HepG2 (cell line): Measurements from ENCODE around the gene ALG3. TPM values are rescaled to one million over a fixed set of nuclear protein-coding genes. Genes with fewer than 3 reads are reported as not detected.

ENCODE experiments used
- ATF7-NPFF ChIP-seq: sonication (generic); formaldehyde crosslinking; IDR thresholded peaks from 2 replicates; pipeline ENCODE4 v1.8.1; 2023; ENCODE audit warnings: mild to moderate bottlenecking, low read depth, missing genetic modification reagents, moderate library complexity
- KDM5A ChIP-seq: fragments of 200-600 bp; sonication (generic); IDR thresholded peaks from 2 replicates; pipeline ENCODE4 v1.7.0; 2018; ENCODE audit warnings: antibody characterized with exemption, mild to moderate bottlenecking, low read length, borderline replicate concordance
- KLF16 ChIP-seq, 2 experiments: sonication (generic) in 1 of 2; formaldehyde crosslinking in 1 of 2; IDR thresholded peaks; 2 replicates each; pipeline versions ENCODE4 v1.6.1 to v1.8.0; 2016 to 2023; ENCODE audit warnings: missing genetic modification reagents in 2 of 2, missing compliant biosample characterization in 1 of 2
- MATR3 ChIP-seq: sonication (generic); formaldehyde crosslinking; IDR thresholded peaks from 2 replicates; pipeline ENCODE4 v1.4.0; 2020; ENCODE audit warnings: missing genetic modification reagents
- MXD1 ChIP-seq: sonication (generic); formaldehyde crosslinking; IDR thresholded peaks from 2 replicates; pipeline ENCODE4 v1.4.0; 2020; ENCODE audit warnings: mild to moderate bottlenecking, missing genetic modification reagents
- NCOA5 ChIP-seq: sonication (generic); formaldehyde crosslinking; IDR thresholded peaks from 2 replicates; pipeline ENCODE4 v1.4.0; 2020; ENCODE audit warnings: missing genetic modification reagents
- PHF20 ChIP-seq: sonication (generic); formaldehyde crosslinking; IDR thresholded peaks from 2 replicates; pipeline ENCODE4 v1.5.0; 2020; ENCODE audit warnings: mild to moderate bottlenecking, missing genetic modification reagents
- POLR2AphosphoS2 ChIP-seq: IDR thresholded peaks from 2 replicates; pipeline ENCODE4 v1.6.1; 2011; ENCODE audit warnings: low read depth, low read length, improper control_type of control experiment
- SMAD3 ChIP-seq: sonication (generic); formaldehyde crosslinking; IDR thresholded peaks from 2 replicates; pipeline ENCODE4 v1.4.0; 2020; ENCODE audit warnings: missing genetic modification reagents
- SRSF4 ChIP-seq: fragments of 200-400 bp; formaldehyde crosslinking; IDR thresholded peaks from one replicate; pipeline ENCODE4 v1.6.1; 2018; ENCODE audit warnings: mild to moderate bottlenecking, low read depth, low read length, moderate library complexity; ENCODE audit not compliant: poor library complexity, severe bottlenecking
- SRY ChIP-seq: sonication (generic); formaldehyde crosslinking; IDR thresholded peaks from 2 replicates; pipeline ENCODE4 v1.8.0; 2022; ENCODE audit warnings: mild to moderate bottlenecking, missing genetic modification reagents
- TCF7 ChIP-seq: sonication (generic); IDR thresholded peaks from 2 replicates; pipeline ENCODE4 v1.6.1; 2016; ENCODE audit warnings: antibody characterized with exemption, low read depth
- U2AF2 ChIP-seq: fragments of 200-400 bp; formaldehyde crosslinking; IDR thresholded peaks from 2 replicates; pipeline ENCODE4 v1.6.1; 2017; ENCODE audit warnings: low read depth, mild to moderate bottlenecking, low read length
- ZBTB8A ChIP-seq: sonication (generic); formaldehyde crosslinking; IDR thresholded peaks from 2 replicates; pipeline ENCODE4 v1.4.0; 2020; ENCODE audit warnings: mild to moderate bottlenecking, low read depth, missing genetic modification reagents, borderline replicate concordance
- ZFAT ChIP-seq: sonication (generic); formaldehyde crosslinking; conservative IDR thresholded peaks from 2 replicates; pipeline ENCODE4 v1.8.1; 2023; ENCODE audit warnings: missing genetic modification reagents, inconsistent platforms
- ZKSCAN1 ChIP-seq: fragments of 150-350 bp; IDR thresholded peaks from 2 replicates; pipeline ENCODE4 v1.6.1; 2014; ENCODE audit warnings: low read length
- ZNF124 ChIP-seq: sonication (generic); formaldehyde crosslinking; IDR thresholded peaks from 2 replicates; pipeline ENCODE4 v1.4.0; 2020; ENCODE audit warnings: missing genetic modification reagents
- ZNF253 ChIP-seq: sonication (generic); formaldehyde crosslinking; IDR thresholded peaks from 2 replicates; pipeline ENCODE4 v1.8.0; 2022; ENCODE audit warnings: mild to moderate bottlenecking, missing genetic modification reagents, borderline replicate concordance
- ZNF441 ChIP-seq: sonication (generic); formaldehyde crosslinking; IDR thresholded peaks from 2 replicates; pipeline ENCODE4 v1.7.0; 2021; ENCODE audit warnings: missing genetic modification reagents, borderline replicate concordance
- ZNF530 ChIP-seq: sonication (generic); formaldehyde crosslinking; IDR thresholded peaks from 2 replicates; pipeline ENCODE4 v1.5.0; 2020; ENCODE audit warnings: low read depth, mild to moderate bottlenecking, missing genetic modification reagents
- ZNF703 ChIP-seq: sonication (generic); formaldehyde crosslinking; IDR thresholded peaks from 2 replicates; pipeline ENCODE4 v1.5.1; 2020; ENCODE audit warnings: missing genetic modification reagents, mild to moderate bottlenecking, moderate library complexity, borderline replicate concordance
- ZNF782 ChIP-seq: sonication (generic); formaldehyde crosslinking; IDR thresholded peaks from 2 replicates; pipeline ENCODE4 v1.4.0; 2020; ENCODE audit warnings: missing genetic modification reagents, mild to moderate bottlenecking, borderline replicate concordance
- polyA plus RNA-seq, 8 experiments: library from polyadenylated mRNA; depleted of rRNA in 3 of 8; stranded (reverse) in 7 of 8; unstranded in 1 of 8; fragments of >200 nt; fragmentation: Illumina TruSeq in 4 of 8; extraction: Trizol in 4 of 8; gene quantifications; 2 replicates each; pipeline versions ENCODE4 v1.2.1 to v1.2.3, GENCODE V29; 2011 to 2016; ENCODE audit warnings: low read depth in 4 of 8, missing spikeins in 1 of 8, mixed read lengths in 1 of 8; ENCODE audit not compliant: insufficient read depth in 1 of 8
- total RNA-seq, 5 experiments: library from RNA; depleted of rRNA; stranded (reverse); fragments of >200 nt; fragmentation: Illumina TruSeq; extraction: Trizol; gene quantifications; 2 replicates each; pipeline ENCODE4 v1.2.3, GENCODE V29; 2016; ENCODE audit warnings: low read depth in 1 of 5
- TF ChIP-seq, protein P1 (sequence below): sonication (generic); formaldehyde crosslinking; IDR thresholded peaks from 2 replicates; pipeline ENCODE4 v1.4.0; 2020; ENCODE audit warnings: mild to moderate bottlenecking, low read depth, missing genetic modification reagents
- TF ChIP-seq, protein P2 (sequence below): sonication (generic); formaldehyde crosslinking; conservative IDR thresholded peaks from 2 replicates; pipeline ENCODE4 v1.8.0; 2022; ENCODE audit warnings: low read depth, missing genetic modification reagents
- TF ChIP-seq, protein P3 (sequence below): sonication (generic); formaldehyde crosslinking; IDR thresholded peaks from 2 replicates; pipeline ENCODE4 v1.4.0; 2020; ENCODE audit warnings: missing genetic modification reagents

The ALG3 gene
- total and polyA plus RNA-seq, 2 of the 13 experiments (the other 11 are each of a cell fraction or from before 2014, with no cell fraction given) = 46.6 to 57.1 TPM

GRCh38 chr3:184241447-184242296 lies 7.1 kb downstream of the ALG3 start (continued):
- TF ChIP-seq ZNF124 (peak; percentile 93), KDM5A (no peak), ZNF530 (CRISPR knock-in tag) (no peak), ZKSCAN1 (no peak), ZNF782 (peak; percentile 94), KLF16 (CRISPR knock-in tag; IDR thresholded peaks at IDR 0.05) (peak in 1 of 2 experiments; percentile 98; a peak in 1 of 4 replicates), ZNF441 (peak; percentile 70; the same call in 1 of the 2 replicates), MATR3 (CRISPR knock-in tag) (no peak), MXD1 (CRISPR knock-in tag) (no peak; the same call in 1 of the 2 replicates), PHF20 (peak; percentile 60; the same call in 1 of the 2 replicates), ATF7-NPFF (CRISPR knock-in tag) (peak; percentile 86), ZBTB8A (CRISPR knock-in tag) (peak; percentile 84; the same call in 1 of the 2 replicates), ZNF253 (CRISPR knock-in tag) (0 out of 2 replicates have a peak, but pooled peaks have one; percentile 22), ZFAT (CRISPR knock-in tag) (0 out of 2 replicates have a peak, but pooled peaks have one; percentile 57), U2AF2 (no peak), NCOA5 (CRISPR knock-in tag) (no peak; the same call in 1 of the 2 replicates), TCF7 (no peak), SRY (CRISPR knock-in tag) (no peak), POLR2AphosphoS2 (no peak), SRSF4 (no peak), SMAD3 (CRISPR knock-in tag) (peak; percentile 96), ZNF703 (CRISPR knock-in tag) (no peak; the same call in 1 of the 2 replicates)
- TF ChIP-seq, protein P1, sequence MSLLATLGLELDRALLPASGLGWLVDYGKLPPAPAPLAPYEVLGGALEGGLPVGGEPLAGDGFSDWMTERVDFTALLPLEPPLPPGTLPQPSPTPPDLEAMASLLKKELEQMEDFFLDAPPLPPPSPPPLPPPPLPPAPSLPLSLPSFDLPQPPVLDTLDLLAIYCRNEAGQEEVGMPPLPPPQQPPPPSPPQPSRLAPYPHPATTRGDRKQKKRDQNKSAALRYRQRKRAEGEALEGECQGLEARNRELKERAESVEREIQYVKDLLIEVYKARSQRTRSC (CRISPR knock-in tag) = no peak
- TF ChIP-seq, protein P2, sequence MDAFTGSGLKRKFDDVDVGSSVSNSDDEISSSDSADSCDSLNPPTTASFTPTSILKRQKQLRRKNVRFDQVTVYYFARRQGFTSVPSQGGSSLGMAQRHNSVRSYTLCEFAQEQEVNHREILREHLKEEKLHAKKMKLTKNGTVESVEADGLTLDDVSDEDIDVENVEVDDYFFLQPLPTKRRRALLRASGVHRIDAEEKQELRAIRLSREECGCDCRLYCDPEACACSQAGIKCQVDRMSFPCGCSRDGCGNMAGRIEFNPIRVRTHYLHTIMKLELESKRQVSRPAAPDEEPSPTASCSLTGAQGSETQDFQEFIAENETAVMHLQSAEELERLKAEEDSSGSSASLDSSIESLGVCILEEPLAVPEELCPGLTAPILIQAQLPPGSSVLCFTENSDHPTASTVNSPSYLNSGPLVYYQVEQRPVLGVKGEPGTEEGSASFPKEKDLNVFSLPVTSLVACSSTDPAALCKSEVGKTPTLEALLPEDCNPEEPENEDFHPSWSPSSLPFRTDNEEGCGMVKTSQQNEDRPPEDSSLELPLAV (CRISPR knock-in tag) = peak; percentile 15; the same call in 1 of the 2 replicates
- TF ChIP-seq, protein P3, sequence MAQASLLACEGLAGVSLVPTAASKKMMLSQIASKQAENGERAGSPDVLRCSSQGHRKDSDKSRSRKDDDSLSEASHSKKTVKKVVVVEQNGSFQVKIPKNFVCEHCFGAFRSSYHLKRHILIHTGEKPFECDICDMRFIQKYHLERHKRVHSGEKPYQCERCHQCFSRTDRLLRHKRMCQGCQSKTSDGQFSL = peak; percentile 86
